Measurements from ENCODE around the gene TMEM51. TPM values are rescaled to one million over a fixed set of nuclear protein-coding genes. Genes with fewer than 3 reads are reported as not detected.

Gene TMEM51
- total and polyA plus RNA-seq, 2 donors (not counting 1 experiment from before 2014, with no cell fraction given): 0.06 to 0.30 TPM

DNA sequence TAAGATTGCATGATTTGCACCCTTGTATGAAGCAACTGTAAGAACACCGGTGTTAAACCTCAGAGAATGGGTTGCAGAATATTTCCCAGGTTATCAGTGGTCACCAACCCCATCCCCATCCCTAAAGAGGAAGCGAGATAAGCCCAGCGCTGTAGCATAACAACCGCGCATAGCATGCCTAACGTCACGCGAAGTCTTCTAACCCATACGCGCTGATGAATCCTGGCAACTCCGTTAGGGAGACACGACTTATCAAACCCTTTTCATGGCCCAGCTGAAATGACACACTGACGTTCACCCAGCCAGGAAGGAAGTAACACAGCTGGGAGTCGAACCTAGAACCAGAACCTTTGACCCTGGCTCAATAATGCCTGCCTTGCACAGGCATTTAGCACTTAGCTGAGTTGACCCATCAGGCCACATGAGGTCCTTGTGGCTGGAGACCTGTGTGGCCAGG, 24.2 kb downstream of the TMEM51 start:
- Histone ChIP-seq H3K36me3 (replicated peaks in 1 of 2; ENCODE audit: control extremely low read depth in 1 of 2, control insufficient read depth in 1 of 2, extremely low read depth in 1 of 2, insufficient read depth in 2 of 2, low read length in 1 of 2) (no peaks in the 10 kb centered on the region), H3K9me3 (ENCODE audit: control extremely low read depth in 1 of 3, control insufficient read depth in 2 of 3, insufficient read depth in 1 of 3, low read length in 2 of 3) (peaks cover 0 to 6% (median 0%) of the 10 kb centered on the region in 3 donors), H3K4me2 (replicated peaks; ENCODE audit: low read depth, low read length, poor library complexity, severe bottlenecking) (no peak overlapping the region), H3K27me3 (replicated peaks in 1 of 4; ENCODE audit: control extremely low read depth in 1 of 4, control insufficient read depth in 3 of 4, insufficient read depth in 4 of 4, low read length in 3 of 4) (peaks cover 0 to 9% (median 0%) of the 10 kb centered on the region in 4 experiments), H3K4me3 (ENCODE audit: control extremely low read depth in 1 of 5, extremely low read depth in 1 of 5, insufficient read depth in 1 of 5, low read depth in 2 of 5, low read length in 4 of 5) (no peak overlapping the region), H3K9ac (ENCODE audit: low read length) (no peak overlapping the region), H3K79me2 (ENCODE audit: control insufficient read depth, insufficient read depth, low read length) (no peaks in the 10 kb centered on the region), H3K4me1 (ENCODE audit: control insufficient read depth in 2 of 2, insufficient read depth in 2 of 2, low read length in 2 of 2) (no peaks in the 10 kb centered on the region), H2AFZ (ENCODE audit: insufficient read depth, low read depth, low read length, poor library complexity, severe bottlenecking) (no peak overlapping the region), H4K20me1 (ENCODE audit: control insufficient read depth, insufficient read depth, low read length, poor library complexity, severe bottlenecking) (no peaks in the 10 kb centered on the region), H3K27ac (ENCODE audit: low read length in 2 of 2) (no peak overlapping the region)
- 24% methylated on average over 14 of the region's 14 CpGs for WGBS (ENCODE audit: insufficient coverage)
- Mint-ChIP-seq H3K4me3 (no peak overlapping the region), H3K9me3 (ENCODE audit: insufficient read depth) (no peaks in the 10 kb centered on the region), H3K4me1 (no peaks in the 10 kb centered on the region), H3K27ac (no peak overlapping the region), H3K27me3 (peaks cover 41% of the 10 kb centered on the region)
- ATAC-seq (ENCODE audit: low read depth) (no peak), DNase-seq (no peak)
- CTCF ChIA-PET: no interaction called here
- TF ChIP-seq EZH2 (IDR thresholded peaks at IDR 0.05; ENCODE audit: borderline replicate concordance, insufficient read depth, low read depth, low read length, poor library complexity, severe bottlenecking): no peak
- TF ChIP-seq, protein P1, sequence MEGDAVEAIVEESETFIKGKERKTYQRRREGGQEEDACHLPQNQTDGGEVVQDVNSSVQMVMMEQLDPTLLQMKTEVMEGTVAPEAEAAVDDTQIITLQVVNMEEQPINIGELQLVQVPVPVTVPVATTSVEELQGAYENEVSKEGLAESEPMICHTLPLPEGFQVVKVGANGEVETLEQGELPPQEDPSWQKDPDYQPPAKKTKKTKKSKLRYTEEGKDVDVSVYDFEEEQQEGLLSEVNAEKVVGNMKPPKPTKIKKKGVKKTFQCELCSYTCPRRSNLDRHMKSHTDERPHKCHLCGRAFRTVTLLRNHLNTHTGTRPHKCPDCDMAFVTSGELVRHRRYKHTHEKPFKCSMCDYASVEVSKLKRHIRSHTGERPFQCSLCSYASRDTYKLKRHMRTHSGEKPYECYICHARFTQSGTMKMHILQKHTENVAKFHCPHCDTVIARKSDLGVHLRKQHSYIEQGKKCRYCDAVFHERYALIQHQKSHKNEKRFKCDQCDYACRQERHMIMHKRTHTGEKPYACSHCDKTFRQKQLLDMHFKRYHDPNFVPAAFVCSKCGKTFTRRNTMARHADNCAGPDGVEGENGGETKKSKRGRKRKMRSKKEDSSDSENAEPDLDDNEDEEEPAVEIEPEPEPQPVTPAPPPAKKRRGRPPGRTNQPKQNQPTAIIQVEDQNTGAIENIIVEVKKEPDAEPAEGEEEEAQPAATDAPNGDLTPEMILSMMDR (IDR thresholded peaks at IDR 0.05): no peak
- POLR2A ChIA-PET: no interaction called here
- intact Hi-C loops (cut with micrococcal nuclease): no loop called here

DNA sequence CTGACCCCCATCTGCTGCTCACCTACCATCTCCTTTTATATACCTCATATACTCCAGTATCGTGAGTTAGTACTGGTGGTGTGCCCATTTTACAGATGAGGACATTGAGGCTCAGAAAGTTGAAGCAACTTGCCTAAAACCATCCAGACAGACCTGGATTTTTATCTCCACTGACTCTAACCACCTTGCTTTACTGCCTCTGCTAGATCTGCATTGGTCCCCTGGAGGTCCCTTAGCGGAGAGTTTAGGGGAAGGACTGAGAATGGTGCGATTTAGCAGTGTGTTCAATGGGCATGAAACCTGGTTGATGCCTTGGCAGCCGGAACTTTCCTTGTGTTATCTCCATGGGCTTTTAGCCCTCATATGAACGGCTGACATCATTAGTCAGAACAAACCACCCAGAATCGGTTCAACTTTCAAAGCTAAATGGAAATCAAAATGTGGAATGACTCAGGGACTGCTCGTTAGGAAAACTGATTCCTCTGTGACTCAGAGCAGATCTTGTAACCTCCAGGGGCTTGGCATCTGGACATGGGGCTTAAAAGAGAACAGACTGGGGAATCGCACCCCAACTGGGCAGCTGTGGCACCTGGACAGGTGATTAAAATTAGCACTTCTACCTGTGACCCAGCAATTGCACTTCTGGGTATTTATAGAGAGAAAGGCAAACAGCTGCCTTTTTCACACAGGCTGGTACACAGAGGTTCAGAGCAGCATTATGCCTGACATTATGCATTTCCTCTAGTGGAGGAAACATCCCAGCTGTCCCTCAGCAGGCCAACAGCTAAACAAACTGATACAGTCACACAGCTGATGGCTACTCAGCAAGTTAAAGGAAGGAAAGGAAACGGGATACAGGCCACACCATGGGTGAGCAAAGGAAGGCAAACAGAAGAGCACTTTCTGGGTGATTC, 25.3 kb downstream of the TMEM51 start:
- Histone ChIP-seq H4K20me1 (ENCODE audit: control insufficient read depth, insufficient read depth, low read length, poor library complexity, severe bottlenecking) (no peaks in the 10 kb centered on the region), H3K4me2 (replicated peaks; ENCODE audit: low read depth, low read length, poor library complexity, severe bottlenecking) (no peak overlapping the region), H3K9me3 (ENCODE audit: control extremely low read depth in 1 of 3, control insufficient read depth in 2 of 3, insufficient read depth in 1 of 3, low read length in 2 of 3) (peaks cover 0 to 6% (median 0%) of the 10 kb centered on the region in 3 donors), H3K27ac (ENCODE audit: low read length in 2 of 2) (no peak overlapping the region), H3K27me3 (replicated peaks in 1 of 4; ENCODE audit: control extremely low read depth in 1 of 4, control insufficient read depth in 3 of 4, insufficient read depth in 4 of 4, low read length in 3 of 4) (peaks cover 0 to 9% (median 0%) of the 10 kb centered on the region in 4 experiments), H3K4me3 (ENCODE audit: control extremely low read depth in 1 of 5, extremely low read depth in 1 of 5, insufficient read depth in 1 of 5, low read depth in 2 of 5, low read length in 4 of 5) (no peak overlapping the region), H3K79me2 (ENCODE audit: control insufficient read depth, insufficient read depth, low read length) (no peaks in the 10 kb centered on the region), H3K4me1 (ENCODE audit: control insufficient read depth in 2 of 2, insufficient read depth in 2 of 2, low read length in 2 of 2) (no peaks in the 10 kb centered on the region), H3K9ac (ENCODE audit: low read length) (no peak overlapping the region), H2AFZ (ENCODE audit: insufficient read depth, low read depth, low read length, poor library complexity, severe bottlenecking) (no peak overlapping the region), H3K36me3 (replicated peaks in 1 of 2; ENCODE audit: control extremely low read depth in 1 of 2, control insufficient read depth in 1 of 2, extremely low read depth in 1 of 2, insufficient read depth in 2 of 2, low read length in 1 of 2) (no peaks in the 10 kb centered on the region)
- peaks cover 48% of the 10 kb centered on the region for H3K27me3 Mint-ChIP-seq
- WGBS (ENCODE audit: insufficient coverage): 82% methylated on average over 4 of the region's 9 CpGs
- ChIA-PET CTCF (no interaction called here), POLR2A (no interaction called here)
- H3K27ac Mint-ChIP-seq: no peak overlapping the region
- no peaks in the 10 kb centered on the region for H3K4me1 Mint-ChIP-seq
- intact Hi-C loops (cut with micrococcal nuclease): no loop called here
- H3K4me3 Mint-ChIP-seq: no peak overlapping the region
- no peak for TF ChIP-seq EZH2 (IDR thresholded peaks at IDR 0.05; ENCODE audit: borderline replicate concordance, insufficient read depth, low read depth, low read length, poor library complexity, severe bottlenecking)
- TF ChIP-seq, protein P1 (IDR thresholded peaks at IDR 0.05): no peak
- DNase-seq (no peak), ATAC-seq (ENCODE audit: low read depth) (no peak)
- no peaks in the 10 kb centered on the region for H3K9me3 Mint-ChIP-seq (ENCODE audit: insufficient read depth)
